Measurements from ENCODE around the gene MACROD1. TPM values are rescaled to one million over a fixed set of nuclear protein-coding genes. Genes with fewer than 3 reads are reported as not detected.

MACROD1 gene
- total and polyA plus RNA-seq, 9 of the 15 experiments (the other 6 are each of a cell fraction or from before 2014, with no cell fraction given) = 1.1 to 60.0 (median 26.4) TPM

- TF ChIP-seq FOXP4 (CRISPR knock-in tag; IDR thresholded peaks at IDR 0.05; ENCODE audit: borderline replicate concordance) (no peak), RBM39 (optimal IDR thresholded peaks at IDR 0.05; ENCODE audit: low read depth, low read length) (no peak), SAFB (IDR thresholded peaks at IDR 0.05; ENCODE audit: borderline replicate concordance, low read depth, low read length) (no peak), TRIM28 (IDR thresholded peaks at IDR 0.05) (no peak), GTF2A2 (tag; IDR thresholded peaks at IDR 0.05) (no peak), ZC3H8 (IDR thresholded peaks at IDR 0.05) (no peak), RHOXF2B (CRISPR knock-in tag; conservative IDR thresholded peaks at IDR 0.05) (no peak), MBD1 (CRISPR knock-in tag; IDR thresholded peaks at IDR 0.05) (no peak), MCM3 (IDR thresholded peaks at IDR 0.05) (no peak), HDAC3 (IDR thresholded peaks at IDR 0.05; ENCODE audit: borderline replicate concordance, partially characterized antibody) (no peak), ZBTB2 (IDR thresholded peaks at IDR 0.05) (no peak), ARHGAP35 (IDR thresholded peaks at IDR 0.05; ENCODE audit: partially characterized antibody) (no peak), ZNF165 (CRISPR knock-in tag; IDR thresholded peaks at IDR 0.05; ENCODE audit: borderline replicate concordance) (no peak), TOE1 (IDR thresholded peaks at IDR 0.05; ENCODE audit: borderline replicate concordance) (0 out of 2 replicates have a peak, but pooled peaks have one; percentile 6), TOE1 (CRISPR knock-in tag; IDR thresholded peaks at IDR 0.05; ENCODE audit: borderline replicate concordance, low read depth) (no peak), SIN3A (IDR thresholded peaks at IDR 0.05; ENCODE audit: borderline replicate concordance in 2 of 2, control insufficient read depth in 1 of 2, low read depth in 2 of 2, low read length in 2 of 2) (peak in 1 of 2 experiments; percentile 82; a peak in 1 of 4 replicates), GTF3C2 (IDR thresholded peaks at IDR 0.05; ENCODE audit: borderline replicate concordance, extremely low read depth, insufficient read length) (no peak), PCBP1 (IDR thresholded peaks at IDR 0.05; ENCODE audit: low read depth, low read length, poor library complexity, severe bottlenecking) (peak; percentile 26), NONO (IDR thresholded peaks at IDR 0.05; ENCODE audit: low read depth in 2 of 2, low read length in 1 of 2) (no peak), CBX5 (IDR thresholded peaks at IDR 0.05; ENCODE audit: borderline replicate concordance, low read depth) (no peak)
Observed at GRCh38 chr11:64185693-64186491, 20.0 kb upstream of the MACROD1 start, which contains the start of gene STIP1 (continued).
